Spleen (tissue), 7 donors: ENCODE measurements around the gene C6orf58.

ENCODE experiments used
- POLR2A ChIP-seq, 3 donors: fragments of 450-650 bp; IDR thresholded peaks; one replicate each; pipeline ENCODE4 v1.5.1; 2017; ENCODE audit warnings: antibody characterized with exemption in 3 of 3, mild to moderate bottlenecking in 1 of 3
- TF ChIP-seq, protein P1 (sequence below), 11 experiments: fragments of 200-600 bp in 7 of 11; fragments of 450-650 bp in 4 of 11; sonication (generic) in 4 of 11; IDR thresholded peaks in 8 of 11; conservative IDR thresholded peaks in 3 of 11; 1 replicate in 7 of 11; 2 replicates in 4 of 11; pipeline versions ENCODE4 v1.4.0 to v1.8.0; 2016 to 2021; ENCODE audit warnings: antibody characterized with exemption in 11 of 11, inconsistent platforms in 4 of 11, mild to moderate bottlenecking in 1 of 11
- donor health status: DM: no; HTN: no; CAD: no; lungs with moderate emphysema.
- donor health status: DM: no; HTN: no; CAD: no.
- donor health status: DM: no; HTN: no; CAD: no.

DNA sequence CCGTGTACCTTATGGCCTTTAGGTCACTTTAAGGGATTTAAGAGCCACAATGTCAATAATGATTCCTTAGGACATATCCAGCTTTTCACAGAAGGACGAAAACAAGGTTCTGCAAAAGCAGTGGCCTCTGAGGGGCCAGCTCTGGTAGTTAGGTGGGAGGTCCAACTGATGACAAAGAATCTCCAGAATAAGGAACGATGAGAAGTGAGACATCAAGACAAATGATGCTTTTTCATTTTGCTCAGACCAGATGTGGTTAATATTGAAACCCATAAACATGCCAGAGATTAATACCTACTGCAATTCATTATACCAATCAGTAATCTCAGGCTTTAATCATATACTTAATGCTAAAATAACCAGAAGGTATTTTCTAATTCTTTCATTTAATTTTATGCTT is 1.9 kb downstream of the C6orf58 start:
- TF ChIP-seq, protein P1, sequence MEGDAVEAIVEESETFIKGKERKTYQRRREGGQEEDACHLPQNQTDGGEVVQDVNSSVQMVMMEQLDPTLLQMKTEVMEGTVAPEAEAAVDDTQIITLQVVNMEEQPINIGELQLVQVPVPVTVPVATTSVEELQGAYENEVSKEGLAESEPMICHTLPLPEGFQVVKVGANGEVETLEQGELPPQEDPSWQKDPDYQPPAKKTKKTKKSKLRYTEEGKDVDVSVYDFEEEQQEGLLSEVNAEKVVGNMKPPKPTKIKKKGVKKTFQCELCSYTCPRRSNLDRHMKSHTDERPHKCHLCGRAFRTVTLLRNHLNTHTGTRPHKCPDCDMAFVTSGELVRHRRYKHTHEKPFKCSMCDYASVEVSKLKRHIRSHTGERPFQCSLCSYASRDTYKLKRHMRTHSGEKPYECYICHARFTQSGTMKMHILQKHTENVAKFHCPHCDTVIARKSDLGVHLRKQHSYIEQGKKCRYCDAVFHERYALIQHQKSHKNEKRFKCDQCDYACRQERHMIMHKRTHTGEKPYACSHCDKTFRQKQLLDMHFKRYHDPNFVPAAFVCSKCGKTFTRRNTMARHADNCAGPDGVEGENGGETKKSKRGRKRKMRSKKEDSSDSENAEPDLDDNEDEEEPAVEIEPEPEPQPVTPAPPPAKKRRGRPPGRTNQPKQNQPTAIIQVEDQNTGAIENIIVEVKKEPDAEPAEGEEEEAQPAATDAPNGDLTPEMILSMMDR (IDR thresholded peaks at IDR 0.05 in 8 of 11, conservative IDR thresholded peaks at IDR 0.05 in 3 of 11) = no peak
- no peak for TF ChIP-seq POLR2A (IDR thresholded peaks at IDR 0.05)
